Pancreas (tissue), 10 donors: ENCODE results near the gene PDGFA. TPM values are rescaled to one million over a fixed set of nuclear protein-coding genes. Genes with fewer than 3 reads are reported as not detected.

Experiments
- ATAC-seq, 4 donors: fragments of 200-7000 bp; cut with Tn5 transposase; one replicate each; pipeline versions ENCODE4 v1.8.0 to v1.9.1; 2020; ENCODE audit warnings: mild to moderate bottlenecking in 4 of 4, moderate library complexity in 4 of 4
- DNase-seq, 6 donors: peaks; one replicate each; pipeline ENCODE4 v3.0.0-alpha.2; 2020
- FAIRE-seq: peaks from 2 replicates; lab custom pipeline; 2012; peaks lifted over from hg19 to GRCh38; lab: Jason Lieb, UNC
- H3K27ac ChIP-seq, 4 donors: fragments of 200-600 bp; sonication (generic); 1 replicate in 3 of 4; 2 replicates in 1 of 4; pipeline versions ENCODE4 v1.5.0 to v1.8.0; 2020
- H3K27me3 ChIP-seq, 4 donors: fragments of 200-600 bp; one replicate each; pipeline ENCODE4 v1.8.0; 2021
- H3K36me3 ChIP-seq, 3 donors: fragments of 200-600 bp; sonication (generic) in 1 of 3; one replicate each; pipeline versions ENCODE4 v1.5.0 to v1.8.0; 2020 to 2021
- H3K4me1 ChIP-seq, 3 donors: fragments of 200-600 bp; one replicate each; pipeline ENCODE4 v1.8.0; 2021
- H3K4me3 ChIP-seq, 4 donors: fragments of 200-600 bp; sonication (generic) in 2 of 4; one replicate each; pipeline versions ENCODE4 v1.5.0 to v1.8.0; 2020 to 2021
- H3K9me3 ChIP-seq, 4 donors: fragments of 200-600 bp; one replicate each; pipeline ENCODE4 v1.8.0; 2021
- CTCF ChIP-seq, 4 donors: fragments of 200-600 bp; sonication (generic) in 3 of 4; IDR thresholded peaks; one replicate each; pipeline versions ENCODE4 v1.5.0 to v1.8.0; 2021; ENCODE audit warnings: antibody characterized with exemption in 4 of 4
- WGBS, 2 donors: extraction: QIAGEN DNeasy Blood & Tissue Kit; methylation state at CpG; one replicate each; pipeline ENCODE4 v1.1.7; 2013; 5-methylcytosine and 5-hydroxymethylcytosine counted together
- intact Hi-C, 3 donors: fragments of 100-400 bp; cut with DNase I; formaldehyde crosslinking; loops; one replicate each; pipeline versions ENCODE4 v1.11.1 to v1.14.2; 2022
- polyA plus RNA-seq, 2 donors: library from polyadenylated mRNA; stranded (reverse); fragments of 200-250 nt; gene quantifications; one replicate each; pipeline ENCODE4 v1.2.3, GENCODE V29; 2013
- total RNA-seq, 6 donors: library from RNA; stranded (reverse); fragmentation: NEBNext Ultra II Directional in 4 of 6; extraction: Animal tissue kit (Norgen Biotek cat#: 25700) in 4 of 6; gene quantifications; one replicate each; pipeline versions ENCODE4 v1.2.1 to v1.2.4, GENCODE V29; 2021 to 2023
- donor health status: healthy with polysubstance abuse.
- donor health status: DM: no; HTN: no; CAD: no; lungs with moderate emphysema.
- donor health status: DM: no; HTN: no; CAD: no.
- donor health status: control.
- donor health status: control.
- donor health status: Bipolar disorder and iron deficiency.
- donor health status: DM: yes; HTN: yes; CAD: no.
- donor health status: DM: no; HTN: no; CAD: no.
- donor health status: DM: no; HTN: no; CAD: no.
- donor health status: DM: yes; HTN: yes; CAD: no.

PDGFA gene
- total and polyA plus RNA-seq, 8 donors = 53.3 to 175 (median 65.6) TPM

GRCh38 chr7:561631-562373, 42.2 kb upstream of the PDGFA start:
- DNase-seq = peak; percentile 74 to 95 (median 88)
- Histone ChIP-seq H3K9me3 (no peaks in the 10 kb centered on the region), H3K27me3 (no peaks in the 10 kb centered on the region), H3K27ac (peak overlapping the region; percentile 63 to 78 (median 72)), H3K36me3 (no peaks in the 10 kb centered on the region), H3K4me3 (peak overlapping the region in 2 of 4 donors; percentile 8 to 20), H3K4me1 (peaks cover 5 to 9% (median 8%) of the 10 kb centered on the region in 3 donors)
- intact Hi-C loops = no loop called here
- peak; percentile 89 to 96 (median 94) for ATAC-seq
- WGBS, 2 donors = 31 to 34% methylated on average over 38 to 44 of the region's 44 CpGs
- no peak for TF ChIP-seq CTCF (IDR thresholded peaks at IDR 0.05)
- no peak for FAIRE-seq

DNA sequence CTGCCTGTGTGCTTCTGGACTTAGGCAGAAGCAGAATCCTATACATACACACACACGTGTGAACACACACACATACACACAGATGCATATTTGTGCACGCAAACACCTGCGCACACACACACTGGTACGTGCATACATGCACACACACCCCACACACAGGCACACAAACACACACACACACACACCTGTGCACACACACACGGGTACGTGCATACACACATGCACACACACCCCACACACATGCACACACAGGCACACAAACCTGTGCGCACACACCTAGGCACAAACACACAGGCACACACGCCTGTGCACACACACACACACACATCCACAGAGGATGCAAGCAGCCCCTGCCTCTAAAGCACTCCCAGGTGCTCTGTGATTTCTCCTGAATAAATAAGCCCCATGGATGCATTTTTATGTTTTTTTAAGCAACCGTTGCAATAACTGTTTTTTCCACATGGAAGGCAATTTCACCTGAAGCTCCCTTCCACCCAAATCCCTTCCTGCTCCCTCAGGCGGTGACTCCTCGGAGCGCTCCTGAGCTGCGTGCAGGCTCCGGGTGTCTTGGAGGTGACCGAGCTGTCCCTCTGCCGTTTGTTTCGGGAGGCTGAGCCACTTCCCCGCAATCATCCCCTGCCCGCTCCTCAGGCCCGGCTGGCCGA, 41.5 kb upstream of the PDGFA start:
- H3K27ac ChIP-seq = peak overlapping the region; percentile 63 to 78 (median 72)
- peak in 1 of 4 donors; percentile 4 for ATAC-seq

DNA sequence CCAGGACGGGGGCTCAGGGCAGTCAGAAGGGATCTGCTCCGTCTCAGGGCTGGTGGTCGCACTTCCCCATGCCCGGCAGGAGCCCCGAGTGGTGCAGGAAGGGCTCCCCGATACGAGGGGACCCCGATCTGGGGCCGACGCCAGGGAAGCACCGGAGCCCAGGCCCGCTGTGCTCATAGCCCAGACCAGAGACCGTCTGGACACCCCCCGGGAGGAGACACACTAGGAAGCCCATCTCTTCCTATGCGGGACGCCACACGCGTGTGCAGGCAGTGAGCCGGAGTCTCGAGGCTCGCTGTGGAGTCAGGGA, 39.7 kb upstream of the PDGFA start:
- FAIRE-seq (no peak), ATAC-seq (no peak), DNase-seq (no peak)
- H3K27me3 ChIP-seq = no peaks in the 10 kb centered on the region
- H3K36me3 ChIP-seq = no peaks in the 10 kb centered on the region
- no peak overlapping the region for H3K27ac ChIP-seq
- intact Hi-C loops = no loop called here
- H3K4me1 ChIP-seq = peaks cover 5 to 9% (median 8%) of the 10 kb centered on the region in 3 donors
- 91 to 94% methylated on average over 20 to 21 of the region's 21 CpGs for WGBS, 2 donors
- no peak for TF ChIP-seq CTCF (IDR thresholded peaks at IDR 0.05)
- H3K4me3 ChIP-seq = no peak overlapping the region
- no peaks in the 10 kb centered on the region for H3K9me3 ChIP-seq

More for the DNA sequence above, 41.5 kb upstream of the PDGFA start:
- FAIRE-seq = no peak
- 48 to 53% methylated on average over 21 of the region's 21 CpGs for WGBS, 2 donors
- Histone ChIP-seq H3K4me1 (peaks cover 5 to 9% (median 8%) of the 10 kb centered on the region in 3 donors), H3K9me3 (no peaks in the 10 kb centered on the region), H3K27me3 (no peaks in the 10 kb centered on the region), H3K4me3 (peak overlapping the region in 1 of 4 donors; percentile 8), H3K36me3 (no peaks in the 10 kb centered on the region)
- intact Hi-C loops = no loop called here
- TF ChIP-seq CTCF (IDR thresholded peaks at IDR 0.05) = no peak
- peak in 2 of 6 donors; percentile 22 to 30 for DNase-seq

DNA sequence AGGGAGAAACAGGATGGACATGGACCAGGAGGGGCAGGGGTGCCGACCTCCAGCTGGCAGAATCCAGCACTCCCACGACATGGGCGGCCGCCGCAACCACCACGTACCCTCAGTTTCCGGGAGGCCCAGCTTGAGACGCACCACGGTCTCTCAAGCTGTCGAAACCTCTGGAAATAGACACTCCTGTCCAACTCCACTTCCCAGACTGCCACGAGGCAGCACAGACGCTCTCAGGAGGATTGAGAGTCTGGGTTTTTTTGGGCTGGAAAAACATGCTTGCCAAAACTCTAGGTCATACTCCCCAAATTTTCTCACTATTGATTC, 37.9 kb upstream of the PDGFA start:
- FAIRE-seq (no peak), ATAC-seq (no peak), DNase-seq (peak in 1 of 6 donors; percentile 20)
- H3K27me3 ChIP-seq = no peaks in the 10 kb centered on the region
- peaks cover 5 to 12% (median 12%) of the 10 kb centered on the region in 3 donors for H3K4me1 ChIP-seq
- H3K27ac ChIP-seq = no peak overlapping the region
- no peak overlapping the region for H3K4me3 ChIP-seq
- no peaks in the 10 kb centered on the region for H3K9me3 ChIP-seq
- TF ChIP-seq CTCF (IDR thresholded peaks at IDR 0.05) = no peak
- no peaks in the 10 kb centered on the region for H3K36me3 ChIP-seq
- 89 to 93% methylated on average over 12 of the region's 12 CpGs for WGBS, 2 donors
- intact Hi-C loops = no loop called here
